ENCODE data around the gene PPP1R27.

- TF ChIP-seq ZNF282 (CRISPR knock-in tag; IDR thresholded peaks at IDR 0.05) = no peak
- TF ChIP-seq MAX (CRISPR knock-in tag; IDR thresholded peaks at IDR 0.05) = no peak
- no peak for TF ChIP-seq TBP (optimal IDR thresholded peaks at IDR 0.05; ENCODE audit: low read depth, low read length)
- no peak for TF ChIP-seq NR3C1 (CRISPR knock-in tag; IDR thresholded peaks at IDR 0.05)
- TF ChIP-seq CREB1 (IDR thresholded peaks at IDR 0.05) = no peak
- no peak for TF ChIP-seq CREB1 (CRISPR knock-in tag; IDR thresholded peaks at IDR 0.05)
- TF ChIP-seq E2F4 (CRISPR knock-in tag; IDR thresholded peaks at IDR 0.05; ENCODE audit: low read depth) = no peak
- no peak for TF ChIP-seq SETDB1 (IDR thresholded peaks at IDR 0.05; ENCODE audit: low read length)
- TF ChIP-seq ARNT (IDR thresholded peaks at IDR 0.05) = no peak
These were observed 11.6 kb downstream of the PPP1R27 start for GRCh38 chr17:81822996-81823819.
